H9 (cell line): ENCODE data around the gene UGT1A7. TPM values are rescaled to one million over a fixed set of nuclear protein-coding genes. Genes with fewer than 3 reads are reported as not detected.
"Not testable (repeated sequence)": the region's sequence is repeated elsewhere in the genome, so short reads cannot be mapped to it uniquely, and the experiment has no call there.

Experiments used
- DNase-seq: peaks from one replicate; pipeline ENCODE4 v3.0.0-alpha.2; 2017
- H2AFZ ChIP-seq: one replicate; pipeline ENCODE4 v1.6.1; 2013; ENCODE audit warnings: mild to moderate bottlenecking, low read length, control low read depth, moderate library complexity
- H2AK5ac ChIP-seq: 2 replicates; pipeline ENCODE4 v1.6.1; 2013; ENCODE audit warnings: low read length, control low read depth, mixed read lengths; ENCODE audit not compliant: insufficient read length
- H2BK120ac ChIP-seq: one replicate; pipeline ENCODE4 v1.6.1; 2013; ENCODE audit warnings: low read depth, mild to moderate bottlenecking, low read length, control low read depth, inconsistent platforms; ENCODE audit not compliant: poor library complexity, severe bottlenecking
- H2BK12ac ChIP-seq: 2 replicates; pipeline ENCODE4 v1.6.1; 2013; ENCODE audit warnings: low read length, control low read depth, mixed read lengths, low read depth; ENCODE audit not compliant: insufficient read length
- H2BK15ac ChIP-seq: 2 replicates; pipeline ENCODE4 v1.6.1; 2013; ENCODE audit warnings: low read depth, low read length, control low read depth
- H2BK20ac ChIP-seq: one replicate; pipeline ENCODE4 v1.6.1; 2013; ENCODE audit warnings: low read depth, mild to moderate bottlenecking, low read length, control low read depth, inconsistent platforms; ENCODE audit not compliant: poor library complexity, severe bottlenecking
- H2BK5ac ChIP-seq: 2 replicates; pipeline ENCODE4 v1.6.1; 2013; ENCODE audit warnings: low read length, control low read depth, mixed read lengths; ENCODE audit not compliant: insufficient read length
- H3K14ac ChIP-seq: 2 replicates; pipeline ENCODE4 v1.6.1; 2013; ENCODE audit warnings: low read length, control low read depth; ENCODE audit not compliant: insufficient read depth
- H3K18ac ChIP-seq: 2 replicates; pipeline ENCODE4 v1.6.1; 2013; ENCODE audit warnings: low read depth, mild to moderate bottlenecking, mixed read lengths, low read length, control low read depth; ENCODE audit not compliant: insufficient read length
- H3K23ac ChIP-seq: 2 replicates; pipeline ENCODE4 v1.6.1; 2013; ENCODE audit warnings: low read length, control low read depth, mixed read lengths, low read depth; ENCODE audit not compliant: insufficient read length
- H3K23me2 ChIP-seq: 2 replicates; pipeline ENCODE4 v1.6.1; 2013; ENCODE audit warnings: low read depth, mild to moderate bottlenecking, mixed read lengths, low read length, control low read depth; ENCODE audit not compliant: insufficient read length, poor library complexity, severe bottlenecking
- H3K27ac ChIP-seq: 2 replicates; pipeline ENCODE4 v1.5.1; 2013; ENCODE audit warnings: low read length, control low read depth, mixed read lengths, low read depth; ENCODE audit not compliant: insufficient read length
- H3K27me3 ChIP-seq: 2 replicates; pipeline ENCODE4 v1.6.1; 2013; ENCODE audit warnings: low read length, control low read depth, inconsistent platforms; ENCODE audit not compliant: insufficient read depth
- H3K4ac ChIP-seq: 2 replicates; pipeline ENCODE4 v1.6.1; 2013; ENCODE audit warnings: low read depth, mild to moderate bottlenecking, control low read depth, inconsistent platforms, low read length, moderate library complexity
- H3K4me1 ChIP-seq: 2 replicates; pipeline ENCODE4 v1.6.1; 2013; ENCODE audit warnings: low read length, control low read depth, inconsistent platforms; ENCODE audit not compliant: insufficient read depth
- H3K4me2 ChIP-seq: 2 replicates; pipeline ENCODE4 v1.6.1; 2013; ENCODE audit warnings: low read length, control low read depth, mixed read lengths; ENCODE audit not compliant: insufficient read length, insufficient read depth
- H3K56ac ChIP-seq: 2 replicates; pipeline ENCODE4 v1.6.1; 2013; ENCODE audit warnings: low read depth, mild to moderate bottlenecking, mixed read lengths, low read length, control low read depth; ENCODE audit not compliant: insufficient read length
- H3K79me1 ChIP-seq: 2 replicates; pipeline ENCODE4 v1.6.1; 2013; ENCODE audit warnings: low read depth, mild to moderate bottlenecking, moderate library complexity, low read length, control low read depth, inconsistent platforms; ENCODE audit not compliant: insufficient read depth, poor library complexity, severe bottlenecking
- H3K79me2 ChIP-seq: 2 replicates; pipeline ENCODE4 v1.6.1; 2013; ENCODE audit warnings: low read length, control low read depth, inconsistent platforms; ENCODE audit not compliant: insufficient read depth
- H3K9ac ChIP-seq: 2 replicates; pipeline ENCODE4 v1.6.1; 2013; ENCODE audit warnings: low read length, control low read depth, mixed read lengths; ENCODE audit not compliant: insufficient read length; ENCODE audit errors: extremely low read depth
- H3K9me3 ChIP-seq: one replicate; pipeline ENCODE4 v1.6.1; 2013; ENCODE audit warnings: low read depth, low read length, inconsistent platforms; ENCODE audit not compliant: control insufficient read depth
- H3T11ph ChIP-seq: one replicate; pipeline ENCODE4 v1.6.1; 2013; ENCODE audit warnings: mild to moderate bottlenecking, low read length, control low read depth, inconsistent platforms
- H4K20me1 ChIP-seq: one replicate; pipeline ENCODE4 v1.6.1; 2013; ENCODE audit not compliant: control insufficient read depth, insufficient read length, insufficient read depth
- H4K5ac ChIP-seq: 2 replicates; pipeline ENCODE4 v1.6.1; 2013; ENCODE audit warnings: low read depth, mild to moderate bottlenecking, mixed read lengths, low read length, control low read depth; ENCODE audit not compliant: insufficient read length
- H4K8ac ChIP-seq: replicated peaks from 2 replicates; pipeline ENCODE4 v1.6.1; 2013; ENCODE audit warnings: low read length, control low read depth, mixed read lengths, low read depth; ENCODE audit not compliant: insufficient read length
- H4K91ac ChIP-seq: 2 replicates; pipeline ENCODE4 v1.6.1; 2013; ENCODE audit warnings: low read depth, mild to moderate bottlenecking, moderate library complexity, mixed read lengths, low read length, control low read depth; ENCODE audit not compliant: insufficient read length
- H3K27ac Mint-ChIP-seq, 3 experiments: 2 replicates in 2 of 3; 3 replicates in 1 of 3; pipeline ENCODE4 v1.8.0; 2020 to 2021; ENCODE audit warnings: mixed read lengths in 3 of 3, mild to moderate bottlenecking in 1 of 3, moderate library complexity in 1 of 3
- H3K27me3 Mint-ChIP-seq: 2 replicates; pipeline ENCODE4 v1.8.0; 2021; ENCODE audit warnings: low read depth, mild to moderate bottlenecking, moderate library complexity, mixed read lengths
- H3K36me3 Mint-ChIP-seq, 3 experiments: 2 replicates in 2 of 3; 3 replicates in 1 of 3; pipeline ENCODE4 v1.8.0; 2020 to 2021; ENCODE audit warnings: low read depth in 3 of 3, mixed read lengths in 3 of 3; ENCODE audit not compliant: insufficient read depth in 1 of 3
- H3K4me1 Mint-ChIP-seq, 2 experiments: 2 replicates each; pipeline ENCODE4 v1.8.0; 2020; ENCODE audit warnings: mixed read lengths in 2 of 2
- H3K4me3 Mint-ChIP-seq, 2 experiments: 2 replicates in 1 of 2; 3 replicates in 1 of 2; pipeline ENCODE4 v1.8.0; 2020 to 2021; ENCODE audit warnings: mild to moderate bottlenecking in 2 of 2, mixed read lengths in 2 of 2, moderate library complexity in 1 of 2
- H3K9me3 Mint-ChIP-seq, 2 experiments: 2 replicates in 1 of 2; 3 replicates in 1 of 2; pipeline ENCODE4 v1.8.0; 2020; ENCODE audit warnings: mild to moderate bottlenecking in 2 of 2, mixed read lengths in 2 of 2, moderate library complexity in 1 of 2
- CTCF ChIP-seq: fragments of 200-600 bp; sonication (generic); conservative IDR thresholded peaks from 3 replicates; pipeline ENCODE4 v1.8.0; 2021; ENCODE audit warnings: antibody characterized with exemption, mild to moderate bottlenecking
- WGBS: extraction: QIAGEN DNeasy Blood & Tissue Kit; methylation state at CpG from one replicate; pipeline ENCODE4 v1.1.7; 2013; ENCODE audit warnings: missing lambda C conversion rate, low lambda C conversion rate, mixed read lengths; ENCODE audit not compliant: insufficient read length; ENCODE audit errors: extremely low coverage; 5-methylcytosine and 5-hydroxymethylcytosine counted together
- total RNA-seq: library from RNA; stranded (reverse); gene quantifications from 2 replicates; pipeline ENCODE4 v1.2.1, GENCODE V29; 2021

UGT1A7 gene
- total RNA-seq, 1 experiment from 2014 or later: not detected

- Histone ChIP-seq H4K8ac (no peak overlapping the region), H3K23ac (no peak overlapping the region), H3K23me2 (no peaks in the 10 kb centered on the region), H3K4me1 (no peaks in the 10 kb centered on the region), H3K4me2 (no peak overlapping the region), H4K20me1 (no peaks in the 10 kb centered on the region), H3K9me3 (no peaks in the 10 kb centered on the region), H2BK120ac (no peak overlapping the region), H3K27me3 (no peaks in the 10 kb centered on the region), H3K27ac (no peak overlapping the region), H2BK12ac (no peak overlapping the region), H3T11ph (no peak overlapping the region), H3K18ac (no peak overlapping the region), H2AK5ac (no peak overlapping the region), H2AFZ (no peak overlapping the region), H3K56ac (no peak overlapping the region), H3K4ac (no peak overlapping the region), H2BK5ac (no peak overlapping the region), H2BK20ac (no peak overlapping the region), H3K14ac (no peak overlapping the region; the same call in 1 of the 2 replicates), H2BK15ac (0 out of 2 replicates have a peak overlapping the region, but pooled peaks have one; percentile 31), H4K91ac (no peak overlapping the region), H3K79me2 (no peaks in the 10 kb centered on the region), H3K9ac (no peak overlapping the region), H4K5ac (no peak overlapping the region), H3K79me1 (no peaks in the 10 kb centered on the region)
- peaks cover 14 to 20% of the 10 kb centered on the region in 2 experiments for H3K4me1 Mint-ChIP-seq
- H3K36me3 Mint-ChIP-seq: peaks cover 0 to 10% (median 1%) of the 10 kb centered on the region in 3 experiments; a peak in 3 of 7 replicates
- no peak for TF ChIP-seq CTCF
- H3K27me3 Mint-ChIP-seq: no peaks in the 10 kb centered on the region
- H3K27ac Mint-ChIP-seq: peak overlapping the region in 2 of 3 experiments; percentile 88 to 92; a peak in 4 of 7 replicates
- no peak for DNase-seq
- H3K4me3 Mint-ChIP-seq: no peak overlapping the region
- no CpG with 5 or more reads among the region's 1 CpG for WGBS
- peaks cover 4 to 11% of the 10 kb centered on the region in 2 experiments; a peak in 3 of 5 replicates for H3K9me3 Mint-ChIP-seq
Measured at GRCh38 chr2:233700028-233700635, 18.4 kb downstream of the UGT1A7 start.

- H2BK15ac ChIP-seq, H3K27me3 Mint-ChIP-seq, H3K56ac ChIP-seq, H2BK20ac ChIP-seq, H3K18ac ChIP-seq, H3K14ac ChIP-seq, H3K27me3 ChIP-seq, H3K36me3 Mint-ChIP-seq, H3K23ac ChIP-seq, H3K4me1 ChIP-seq, H3K27ac ChIP-seq, H3T11ph ChIP-seq, H3K4me2 ChIP-seq, H3K23me2 ChIP-seq, DNase-seq, H3K79me1 ChIP-seq, H3K79me2 ChIP-seq, H3K27ac Mint-ChIP-seq, H3K9ac ChIP-seq, H3K4ac ChIP-seq, H4K5ac ChIP-seq, H4K8ac ChIP-seq, H2BK5ac ChIP-seq, H4K20me1 ChIP-seq, H2BK120ac ChIP-seq, H2BK12ac ChIP-seq, H2AK5ac ChIP-seq, H2AFZ ChIP-seq, H3K9me3 ChIP-seq, H3K4me3 Mint-ChIP-seq, H4K91ac ChIP-seq: not testable (repeated sequence)
- peaks cover 4 to 11% of the 10 kb centered on the region in 2 experiments; a peak in 3 of 5 replicates for H3K9me3 Mint-ChIP-seq
- H3K4me1 Mint-ChIP-seq: peaks cover 14 to 20% of the 10 kb centered on the region in 2 experiments
- no CpG with 5 or more reads among the region's 5 CpGs for WGBS
Measured at GRCh38 chr2:233700842-233701241, 19.1 kb downstream of the UGT1A7 start.
